Activated CD4-positive, alpha-beta T cell treated with anti-CD3 and anti-CD28 coated beads, Interleukin-2, amount 50 U/mL, for 16 hours (primary cell): ENCODE measurements around the gene PKHD1.

Experiments
- DNase-seq: peaks from one replicate; pipeline ENCODE4 v3.0.0-alpha.2; 2020

PKHD1 gene

DNA sequence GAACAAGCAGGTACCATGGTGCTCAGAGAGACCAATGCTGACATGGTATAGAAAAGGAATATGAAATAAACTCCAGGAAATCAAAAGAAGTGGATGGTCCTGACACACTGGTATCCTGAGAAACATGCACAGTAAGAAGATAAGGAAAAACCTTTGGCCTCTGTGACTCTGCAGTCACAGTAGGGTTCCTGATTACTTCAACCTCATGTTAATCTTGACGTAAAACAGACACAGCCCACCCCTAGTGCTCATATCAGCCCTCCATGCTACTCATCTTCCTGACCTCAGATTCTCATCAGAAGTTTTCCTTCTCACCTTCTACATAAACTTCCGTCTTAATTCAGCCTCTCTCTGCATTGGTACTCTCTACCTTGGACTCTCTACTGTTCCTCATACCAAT, 240.9 kb downstream of the PKHD1 start:
- no peak for DNase-seq

DNA sequence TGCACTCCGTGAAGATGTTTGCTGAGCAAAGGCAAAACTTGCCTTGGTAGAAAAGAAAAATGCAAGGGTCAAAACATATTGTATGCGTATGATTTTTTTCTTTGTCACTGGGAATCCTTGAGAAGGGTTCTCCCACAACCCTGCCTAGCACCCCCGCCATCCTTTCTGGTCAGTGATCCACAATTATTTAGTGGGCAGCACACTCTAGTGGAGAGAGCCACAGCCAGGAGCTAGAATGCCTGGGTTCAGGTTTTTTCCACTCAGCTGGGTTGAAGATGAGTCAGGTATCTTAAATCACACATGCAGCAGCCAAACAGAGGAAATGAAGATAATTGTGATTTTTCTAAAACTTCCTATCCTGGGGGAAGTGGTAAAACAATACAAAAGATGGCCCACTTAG, 243.1 kb downstream of the PKHD1 start:
- no peak for DNase-seq

GRCh38 chr6:51843456-51844056, 243.9 kb downstream of the PKHD1 start:
- DNase-seq = no peak

DNA sequence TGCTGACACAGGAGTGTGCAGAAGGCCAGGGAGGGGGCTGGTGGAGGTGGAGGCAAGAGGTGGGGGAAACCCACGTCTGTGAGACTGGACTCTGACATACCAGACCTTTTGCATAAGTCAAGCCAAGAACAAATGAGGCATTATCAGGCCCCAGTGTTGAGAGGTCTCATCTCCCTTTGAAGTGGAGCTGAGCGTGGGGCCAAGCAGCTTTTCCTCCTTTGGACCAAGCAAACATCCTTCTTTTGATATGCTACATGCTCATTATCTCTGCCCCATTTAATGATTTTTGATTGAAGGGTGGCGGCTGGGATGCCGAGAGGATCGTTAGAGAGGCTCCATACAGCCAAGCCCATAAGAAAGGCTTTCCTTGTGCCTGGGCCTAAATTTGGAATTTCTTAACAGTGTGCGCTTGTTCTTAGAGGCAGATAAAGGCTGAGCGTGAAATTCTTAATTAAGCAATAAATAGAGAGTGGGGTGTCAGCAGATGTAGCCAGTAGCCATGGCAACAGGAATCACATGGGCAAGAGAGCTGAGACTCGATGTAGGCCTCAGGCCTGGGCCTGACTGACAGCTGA, 244.5 kb downstream of the PKHD1 start:
- DNase-seq = no peak

DNA sequence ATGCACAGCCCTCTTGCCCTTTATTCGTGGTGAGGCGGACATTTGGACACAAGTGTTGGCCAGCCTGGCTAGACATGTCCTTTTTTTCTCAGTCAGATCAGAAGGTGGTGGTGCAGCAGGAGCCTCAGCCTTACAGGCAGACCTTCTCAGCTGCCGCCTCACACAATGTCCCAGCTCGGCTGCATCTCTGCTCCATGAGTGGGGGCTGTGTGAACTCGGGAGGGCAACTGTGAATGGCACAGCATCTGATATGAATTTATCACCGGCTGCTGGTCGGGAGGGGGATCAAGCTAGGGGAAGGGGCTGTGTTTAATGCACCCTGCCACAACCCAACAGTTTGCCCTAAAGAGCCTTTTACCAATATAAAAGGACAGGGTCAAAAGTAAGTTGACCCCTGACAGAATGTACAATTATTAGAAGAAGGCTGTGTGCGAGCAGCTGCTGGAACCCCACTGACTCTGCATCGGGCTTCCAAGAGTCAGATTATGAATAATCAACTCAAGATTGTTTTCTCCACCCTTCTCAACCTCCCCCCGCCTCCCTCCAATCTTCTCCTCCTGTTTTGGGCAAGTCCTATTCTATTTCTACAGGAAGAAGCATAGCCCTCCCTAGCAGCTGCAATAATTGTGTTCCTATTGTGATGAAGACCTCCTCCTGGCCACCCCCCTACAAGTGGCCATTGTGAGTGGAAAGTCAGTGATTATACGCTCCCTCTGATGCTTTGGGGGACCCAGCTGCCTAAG, 245.2 kb downstream of the PKHD1 start:
- DNase-seq = no peak

GRCh38 chr6:51841626-51842025, 245.8 kb downstream of the PKHD1 start:
- DNase-seq = no peak

DNA sequence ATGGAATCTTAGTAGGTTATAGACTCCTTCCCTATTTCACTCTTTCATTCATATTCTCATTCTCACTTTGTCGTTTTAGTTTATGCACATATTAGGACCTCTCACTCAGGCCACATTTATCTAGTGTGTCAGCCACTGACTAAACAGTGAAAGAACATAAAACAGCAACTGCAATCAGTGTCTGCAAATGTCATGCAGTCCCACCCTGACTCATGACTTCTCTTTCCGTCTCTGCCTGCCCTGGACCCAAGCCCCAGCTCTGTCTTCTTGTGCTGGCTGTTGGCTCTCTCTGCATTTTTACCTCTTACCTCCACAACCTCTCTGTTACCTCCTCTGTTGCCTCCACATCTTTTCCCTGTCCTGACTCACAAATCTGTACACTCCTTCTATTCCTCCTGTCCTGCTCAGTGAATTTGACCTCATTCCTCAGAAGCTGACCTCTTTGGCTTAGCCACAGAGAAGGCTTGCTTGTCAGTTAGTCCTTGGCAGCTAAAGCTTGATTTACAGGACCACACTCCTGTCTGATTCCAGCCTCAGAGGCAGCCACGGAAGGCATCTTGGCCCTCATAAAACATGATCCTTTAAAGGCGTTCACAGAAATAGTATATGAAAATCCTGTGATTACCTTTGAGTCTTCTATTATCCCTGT, 247.6 kb downstream of the PKHD1 start:
- no peak for DNase-seq

- DNase-seq = no peak
Measured at GRCh38 chr6:51830666-51831065, 256.7 kb downstream of the PKHD1 start.

GRCh38 chr6:51827580-51827979, 259.8 kb downstream of the PKHD1 start:
- DNase-seq = no peak

- DNase-seq = no peak
Measured at GRCh38 chr6:51824940-51825339, 262.5 kb downstream of the PKHD1 start.

GRCh38 chr6:51820555-51820954, 266.9 kb downstream of the PKHD1 start:
- no peak for DNase-seq

DNA sequence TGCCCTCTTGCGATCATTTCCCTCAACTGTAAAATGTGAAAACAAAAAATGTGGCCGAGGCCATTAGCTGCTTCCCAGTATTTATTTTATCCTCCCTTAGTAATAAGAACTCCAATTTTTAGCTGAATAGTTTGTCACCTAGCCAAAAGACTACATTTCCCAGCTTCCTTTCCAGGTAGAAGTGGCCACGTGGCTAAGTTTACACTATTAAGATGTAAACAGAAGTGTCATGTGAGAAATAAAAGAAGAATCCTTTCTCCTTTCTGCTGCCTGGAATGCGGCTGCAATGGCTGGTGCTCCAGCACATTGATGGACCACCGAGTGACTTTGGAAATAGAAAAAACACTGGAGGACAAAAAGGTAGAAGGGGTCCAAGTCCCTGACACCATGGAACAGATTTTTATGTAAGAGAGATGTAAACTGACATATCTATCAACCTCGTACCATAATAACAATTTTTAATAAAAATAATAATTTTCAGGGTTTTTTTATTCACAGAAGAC, 268.8 kb downstream of the PKHD1 start:
- no peak for DNase-seq

DNA sequence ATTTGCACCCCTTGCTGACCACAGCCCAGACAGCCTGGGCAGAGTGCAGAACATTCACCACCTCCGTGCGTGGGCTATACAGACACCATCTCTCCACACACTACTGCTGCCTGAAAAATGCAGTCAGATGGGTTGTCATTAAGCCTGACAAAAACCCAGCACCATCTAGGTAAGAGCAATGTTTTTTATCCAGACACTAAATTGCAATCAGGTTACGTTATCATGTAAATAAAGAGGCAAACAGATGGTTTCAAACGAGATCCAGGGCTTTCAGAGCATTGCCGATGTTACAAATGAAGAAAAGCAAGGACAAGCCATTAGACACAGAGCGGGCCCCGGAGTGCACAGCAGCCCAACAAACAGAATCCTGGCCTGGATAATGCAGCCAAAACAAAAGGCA, 269.6 kb downstream of the PKHD1 start:
- DNase-seq = no peak

GRCh38 chr6:51814418-51814817, 273.0 kb downstream of the PKHD1 start:
- DNase-seq = no peak

GRCh38 chr6:51813904-51814303, 273.5 kb downstream of the PKHD1 start:
- no peak for DNase-seq

- no peak for DNase-seq
Measured at GRCh38 chr6:51812231-51812630, 275.2 kb downstream of the PKHD1 start.

- DNase-seq = no peak
Measured at GRCh38 chr6:51805517-51805916, 281.9 kb downstream of the PKHD1 start.

DNA sequence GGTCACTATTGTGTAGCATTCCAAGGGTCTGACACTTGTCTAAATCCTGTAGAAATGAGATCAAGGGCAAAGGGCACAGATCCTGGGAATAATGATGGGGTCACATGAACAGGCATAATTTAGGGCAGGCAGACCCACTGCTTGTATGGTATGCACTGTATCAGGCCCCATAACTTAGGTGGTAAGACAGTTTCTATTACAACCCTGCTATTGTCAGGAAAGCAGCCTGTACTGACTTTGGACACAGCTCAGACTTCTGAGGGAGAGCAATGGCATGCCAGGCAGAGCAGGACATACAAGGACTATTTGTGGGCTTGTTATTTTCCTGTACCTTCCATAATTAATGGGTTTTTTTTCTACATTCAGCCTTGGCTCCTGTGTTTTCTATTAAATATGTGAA, 286.8 kb downstream of the PKHD1 start:
- no peak for DNase-seq

- no peak for DNase-seq
Measured at GRCh38 chr6:51793393-51793792, 294.0 kb downstream of the PKHD1 start.

DNA sequence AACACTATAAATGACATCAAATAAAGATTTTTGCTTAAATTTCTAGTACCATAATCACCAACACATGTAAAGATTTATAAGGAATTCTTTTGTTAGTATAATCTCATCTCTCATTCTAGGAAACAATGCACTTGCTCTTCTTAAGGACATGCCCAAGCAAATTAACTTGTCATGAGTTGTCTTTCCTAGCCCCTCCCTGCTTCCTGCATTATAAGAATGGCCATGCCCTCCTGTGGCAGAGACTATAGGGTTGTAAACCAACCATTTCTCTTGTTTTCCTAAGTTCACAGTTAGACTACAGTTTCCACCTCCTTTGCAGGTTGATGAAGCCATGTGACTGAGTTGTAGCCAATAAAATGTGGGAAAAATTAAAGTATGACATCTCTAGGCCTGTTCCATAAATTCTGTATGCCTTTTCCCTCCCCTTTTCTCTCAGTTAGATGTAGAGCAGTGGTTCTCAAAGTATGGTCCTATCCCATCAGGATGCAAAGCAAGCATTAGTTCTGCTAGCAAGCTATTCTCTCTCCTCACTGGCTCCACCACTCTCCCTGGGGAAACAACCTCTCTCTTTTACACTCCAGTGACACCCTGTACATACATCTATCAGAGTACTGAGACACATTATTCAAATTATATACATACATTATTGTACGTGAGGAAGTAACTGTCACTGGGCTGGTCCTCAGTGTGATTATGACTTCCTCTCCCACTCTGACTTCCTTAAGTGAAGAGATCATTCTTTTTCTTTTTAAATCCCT, 295.0 kb downstream of the PKHD1 start:
- DNase-seq = no peak

DNA sequence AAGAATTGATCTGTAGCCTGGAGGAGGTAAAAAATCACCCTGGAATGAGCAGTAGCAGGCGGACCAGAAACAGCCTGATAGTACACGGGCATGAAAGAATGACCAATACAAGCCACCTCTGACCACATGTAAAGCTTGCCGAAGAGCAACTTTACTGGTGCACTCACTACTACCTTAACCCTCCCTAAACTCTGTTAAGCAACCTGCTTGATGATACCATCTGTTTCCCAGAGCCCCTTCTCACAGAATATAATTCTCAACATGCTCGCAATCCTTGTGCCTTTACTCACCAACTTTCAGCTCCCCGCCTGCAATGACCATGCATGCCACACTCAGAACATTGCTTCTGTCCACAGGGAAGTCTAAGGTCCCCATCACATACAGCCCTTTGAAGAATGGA, 296.5 kb downstream of the PKHD1 start:
- DNase-seq = no peak

DNA sequence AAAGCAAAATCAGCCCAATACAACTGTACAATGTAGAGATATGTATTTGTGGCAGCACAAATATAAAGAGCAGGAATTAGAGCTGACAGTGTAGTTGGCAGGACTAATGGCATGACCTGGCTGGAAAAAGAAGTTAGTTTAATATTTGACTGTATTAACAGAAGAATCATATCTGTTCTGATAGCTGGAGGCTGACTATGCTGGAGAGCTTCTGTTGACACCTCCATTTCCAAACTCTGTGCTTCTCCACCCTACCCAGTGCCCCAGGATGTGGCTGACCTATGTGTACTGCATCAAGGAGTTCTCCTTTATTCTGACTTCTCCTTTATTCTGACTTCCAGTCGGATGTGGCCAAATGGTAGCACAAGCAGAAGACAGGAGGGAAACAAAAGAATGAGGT, 299.3 kb downstream of the PKHD1 start:
- DNase-seq = no peak

DNA sequence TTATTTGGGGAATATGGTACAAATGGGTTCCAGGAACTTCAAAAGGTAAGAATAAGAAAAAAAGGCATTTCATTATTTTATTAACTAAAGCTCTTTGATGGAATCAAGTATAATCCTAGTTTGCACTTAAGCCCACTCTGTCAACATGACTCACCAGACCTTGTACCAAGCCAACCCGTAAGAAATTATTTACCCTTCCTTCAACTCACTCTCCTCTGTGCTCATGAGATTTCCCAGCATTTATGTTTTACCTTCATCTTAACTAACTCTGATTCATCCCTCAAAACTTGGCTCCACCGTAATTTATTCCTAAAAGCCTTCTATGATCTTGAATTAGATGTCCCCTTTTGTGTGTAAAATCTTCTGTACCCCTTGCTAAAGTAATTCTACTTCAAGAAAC, 308.7 kb downstream of the PKHD1 start:
- DNase-seq = no peak
